ENCODE data around the gene FAM98C. TPM values are rescaled to one million over a fixed set of nuclear protein-coding genes. Genes with fewer than 3 reads are reported as not detected.
"Not testable (repeated sequence)": the region's sequence is repeated elsewhere in the genome, so short reads cannot be mapped to it uniquely, and the experiment has no call there.

The FAM98C gene
- total RNA-seq, 6 donors from 2014 or later, result 16.0 to 75.4 (median 24.2) TPM

DNA sequence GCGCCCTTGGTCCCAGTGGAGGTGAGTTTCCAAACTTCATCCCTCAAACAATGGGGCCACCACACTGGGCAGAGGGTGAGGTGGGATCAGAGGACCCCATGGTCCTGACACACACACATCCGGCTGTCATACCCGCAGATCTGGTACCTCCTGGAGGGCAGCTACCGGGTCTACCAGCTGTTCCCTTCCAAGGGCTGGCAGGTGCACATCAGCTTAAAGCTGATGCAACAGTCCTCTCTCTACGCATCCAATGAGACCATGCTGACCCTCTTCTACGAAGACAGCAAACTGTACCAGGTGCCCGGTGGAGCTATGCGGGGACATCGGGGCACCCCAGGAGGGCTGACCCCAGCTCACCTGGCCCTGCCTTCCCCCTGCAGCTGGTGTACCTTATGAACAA lies 42.5 kb upstream of the FAM98C start:
- 80 to 89% methylated on average over 4 to 8 of the region's 9 CpGs for WGBS, 2 donors
- H3K27me3 ChIP-seq, result peaks cover 0 to 13% (median 1%) of the 10 kb centered on the region in 4 donors

DNA sequence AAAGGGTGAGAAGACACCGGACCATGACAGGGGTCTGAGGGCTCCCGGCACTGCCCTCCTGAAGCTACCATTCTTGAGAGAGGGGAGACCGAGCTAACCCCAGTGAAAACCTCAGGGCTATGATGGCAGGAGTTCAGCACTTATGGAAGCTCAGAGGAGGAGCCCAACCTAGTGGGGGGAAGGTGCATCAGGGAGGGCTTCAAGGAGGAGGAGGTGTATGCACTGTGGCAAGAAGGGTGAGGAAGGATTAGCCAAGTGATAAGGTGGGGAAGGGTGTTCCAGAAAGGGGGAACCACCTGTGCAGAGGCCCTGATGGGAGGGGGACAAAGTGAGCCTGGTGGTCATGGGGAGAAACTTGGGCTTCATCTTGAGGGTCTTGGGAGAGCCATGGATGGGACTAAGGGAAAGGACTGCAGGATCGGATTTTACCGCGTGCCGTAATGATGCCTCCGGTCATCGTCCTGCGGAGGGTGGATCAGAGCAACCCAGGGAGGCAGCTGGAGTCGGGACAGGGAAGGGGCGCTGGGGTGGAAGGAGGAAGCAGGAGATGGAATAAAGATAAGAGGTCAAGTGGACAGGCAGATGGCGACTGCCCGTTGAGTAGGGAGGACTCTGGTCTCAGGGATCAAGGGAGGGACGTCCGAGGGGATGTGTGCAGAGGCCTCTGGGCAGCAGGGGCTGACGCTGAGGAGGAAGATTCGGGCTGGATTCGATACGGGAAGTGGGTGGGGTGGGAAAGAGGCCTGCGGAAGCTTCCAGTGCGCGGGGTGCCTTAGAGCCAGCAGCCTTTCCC lies 41.9 kb upstream of the FAM98C start:
- Histone ChIP-seq H3K4me1 (peaks cover 18 to 22% (median 21%) of the 10 kb centered on the region in 4 donors), H3K9me3 (no peaks in the 10 kb centered on the region), H3K27ac (peak overlapping the region in 1 of 4 donors; percentile 58), H3K27me3 (peaks cover 0 to 13% (median 1%) of the 10 kb centered on the region in 4 donors), H3K4me3 (peak overlapping the region; percentile 42 to 78 (median 66)), H3K36me3 (no peaks in the 10 kb centered on the region)
- peak in 1 of 2 donors; percentile 37 for DNase-seq
- TF ChIP-seq POLR2A (IDR thresholded peaks at IDR 0.05) (no peak), EP300 (IDR thresholded peaks at IDR 0.05) (no peak)
- ATAC-seq (ENCODE audit: low FRiP score in 2 of 2), result peak in 1 of 2 donors; percentile 16
- WGBS, 2 donors, result 17 to 21% methylated on average over 23 of the region's 23 CpGs

More for the DNA sequence above, 42.5 kb upstream of the FAM98C start:
- Histone ChIP-seq H3K4me1 (peaks cover 18 to 22% (median 21%) of the 10 kb centered on the region in 4 donors), H3K4me3 (no peak overlapping the region), H3K9me3 (no peaks in the 10 kb centered on the region), H3K27ac (no peak overlapping the region), H3K36me3 (no peaks in the 10 kb centered on the region)
- TF ChIP-seq, protein P1, sequence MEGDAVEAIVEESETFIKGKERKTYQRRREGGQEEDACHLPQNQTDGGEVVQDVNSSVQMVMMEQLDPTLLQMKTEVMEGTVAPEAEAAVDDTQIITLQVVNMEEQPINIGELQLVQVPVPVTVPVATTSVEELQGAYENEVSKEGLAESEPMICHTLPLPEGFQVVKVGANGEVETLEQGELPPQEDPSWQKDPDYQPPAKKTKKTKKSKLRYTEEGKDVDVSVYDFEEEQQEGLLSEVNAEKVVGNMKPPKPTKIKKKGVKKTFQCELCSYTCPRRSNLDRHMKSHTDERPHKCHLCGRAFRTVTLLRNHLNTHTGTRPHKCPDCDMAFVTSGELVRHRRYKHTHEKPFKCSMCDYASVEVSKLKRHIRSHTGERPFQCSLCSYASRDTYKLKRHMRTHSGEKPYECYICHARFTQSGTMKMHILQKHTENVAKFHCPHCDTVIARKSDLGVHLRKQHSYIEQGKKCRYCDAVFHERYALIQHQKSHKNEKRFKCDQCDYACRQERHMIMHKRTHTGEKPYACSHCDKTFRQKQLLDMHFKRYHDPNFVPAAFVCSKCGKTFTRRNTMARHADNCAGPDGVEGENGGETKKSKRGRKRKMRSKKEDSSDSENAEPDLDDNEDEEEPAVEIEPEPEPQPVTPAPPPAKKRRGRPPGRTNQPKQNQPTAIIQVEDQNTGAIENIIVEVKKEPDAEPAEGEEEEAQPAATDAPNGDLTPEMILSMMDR (IDR thresholded peaks at IDR 0.05), result no peak
- TF ChIP-seq EP300 (IDR thresholded peaks at IDR 0.05) (no peak), POLR2AphosphoS5 (IDR thresholded peaks at IDR 0.05) (no peak), POLR2A (IDR thresholded peaks at IDR 0.05) (no peak)
- no peak for DNase-seq
- no peak for ATAC-seq (ENCODE audit: low FRiP score in 2 of 2)

DNA sequence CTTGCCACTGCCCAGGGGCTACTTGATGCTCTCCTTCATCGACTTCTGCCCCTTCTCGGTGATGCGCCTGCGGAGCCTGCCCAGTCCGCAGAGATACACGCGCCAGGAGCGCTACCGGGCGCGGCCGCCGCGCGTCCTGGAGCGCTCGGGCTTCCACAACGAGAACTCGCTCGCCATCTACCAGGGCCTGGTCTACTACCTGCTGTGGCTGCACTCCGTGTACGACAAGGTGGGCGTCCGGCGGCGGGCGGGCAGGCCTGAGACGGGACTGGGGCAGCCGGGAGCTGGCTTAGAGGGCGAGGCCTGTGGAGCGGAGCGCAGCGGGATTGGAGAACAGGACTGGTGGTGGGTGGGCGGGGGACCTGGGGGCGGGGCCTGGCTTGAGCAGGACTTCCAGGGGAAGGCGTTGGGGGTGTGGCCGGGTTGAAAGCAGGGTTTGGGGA lies 41.2 kb upstream of the FAM98C start:
- ATAC-seq (ENCODE audit: low FRiP score in 2 of 2) (peak; percentile 86 to 93), DNase-seq (peak; percentile 80 to 92)
- peaks cover 18 to 22% (median 21%) of the 10 kb centered on the region in 4 donors for H3K4me1 ChIP-seq
- peaks cover 0 to 13% (median 1%) of the 10 kb centered on the region in 4 donors for H3K27me3 ChIP-seq
- peak overlapping the region; percentile 42 to 78 (median 66) for H3K4me3 ChIP-seq
- WGBS, 2 donors, result 0% methylated on average over 4 to 6 of the region's 37 CpGs
- peak overlapping the region in 3 of 4 donors; percentile 20 to 61 (median 58) for H3K27ac ChIP-seq
- no peaks in the 10 kb centered on the region for H3K36me3 ChIP-seq
- no peak for TF ChIP-seq POLR2A (IDR thresholded peaks at IDR 0.05)
- TF ChIP-seq, protein P1 (IDR thresholded peaks at IDR 0.05), result peak in 5 of 6 experiments; percentile 21 to 71 (median 39)
- no peaks in the 10 kb centered on the region for H3K9me3 ChIP-seq

DNA sequence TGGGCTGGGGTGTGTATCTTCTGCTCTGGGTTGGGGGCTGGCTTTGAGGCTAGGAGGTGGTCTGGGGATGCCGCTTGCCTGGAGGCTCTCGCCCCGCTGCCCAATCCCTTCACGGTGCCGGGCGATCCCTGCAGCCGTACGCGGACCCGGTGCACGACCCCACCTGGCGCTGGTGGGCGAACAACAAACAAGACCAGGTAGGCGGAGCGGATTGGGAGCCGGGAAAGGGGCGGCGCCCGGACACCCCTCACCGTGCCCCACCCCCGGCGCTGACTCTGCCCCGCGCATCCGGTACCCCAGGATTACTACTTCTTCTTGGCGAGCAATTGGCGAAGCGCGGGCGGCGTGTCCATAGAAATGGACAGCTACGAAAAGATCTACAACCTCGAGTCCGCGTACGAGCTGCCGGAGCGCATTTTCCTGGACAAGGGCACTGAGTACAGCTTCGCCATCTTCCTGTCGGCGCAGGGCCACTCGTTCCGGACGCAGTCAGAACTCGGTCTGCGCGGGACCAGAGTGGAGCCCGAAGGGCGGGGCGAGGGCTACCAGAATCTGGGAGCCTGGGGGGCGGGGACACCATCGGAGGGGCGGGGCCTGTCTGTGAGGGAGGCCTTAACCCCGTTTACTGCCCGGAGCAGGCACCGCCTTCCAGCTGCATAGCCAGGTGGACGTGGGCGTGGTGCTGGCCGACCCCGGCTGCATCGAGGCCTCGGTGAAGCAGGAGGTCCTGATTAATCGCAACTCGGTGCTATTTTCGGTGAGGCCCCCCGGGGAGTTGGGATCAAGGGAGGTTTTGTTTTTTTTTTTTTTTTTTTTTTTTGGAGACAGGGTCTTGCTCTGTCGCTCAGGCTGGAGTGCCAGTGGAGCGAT lies 40.6 kb upstream of the FAM98C start:
- Histone ChIP-seq H3K27ac (peak overlapping the region; percentile 20 to 61 (median 48)), H3K36me3 (no peaks in the 10 kb centered on the region), H3K9me3 (no peaks in the 10 kb centered on the region), H3K4me3 (peak overlapping the region; percentile 42 to 78 (median 66)), H3K27me3 (peaks cover 0 to 13% (median 1%) of the 10 kb centered on the region in 4 donors), H3K4me1 (peaks cover 18 to 22% (median 21%) of the 10 kb centered on the region in 4 donors)
- DNase-seq (peak; percentile 88 to 96), ATAC-seq (ENCODE audit: low FRiP score in 2 of 2) (peak; percentile 87 to 91)
- TF ChIP-seq POLR2AphosphoS5 (IDR thresholded peaks at IDR 0.05), result peak in 1 of 2 donors; percentile 23
- no peak for TF ChIP-seq EP300 (IDR thresholded peaks at IDR 0.05)
- TF ChIP-seq POLR2A (IDR thresholded peaks at IDR 0.05), result peak in 1 of 4 donors; percentile 36
- TF ChIP-seq, protein P1 (IDR thresholded peaks at IDR 0.05), result no peak
- WGBS, 2 donors, result 2 to 5% methylated on average over 25 to 64 of the region's 68 CpGs

DNA sequence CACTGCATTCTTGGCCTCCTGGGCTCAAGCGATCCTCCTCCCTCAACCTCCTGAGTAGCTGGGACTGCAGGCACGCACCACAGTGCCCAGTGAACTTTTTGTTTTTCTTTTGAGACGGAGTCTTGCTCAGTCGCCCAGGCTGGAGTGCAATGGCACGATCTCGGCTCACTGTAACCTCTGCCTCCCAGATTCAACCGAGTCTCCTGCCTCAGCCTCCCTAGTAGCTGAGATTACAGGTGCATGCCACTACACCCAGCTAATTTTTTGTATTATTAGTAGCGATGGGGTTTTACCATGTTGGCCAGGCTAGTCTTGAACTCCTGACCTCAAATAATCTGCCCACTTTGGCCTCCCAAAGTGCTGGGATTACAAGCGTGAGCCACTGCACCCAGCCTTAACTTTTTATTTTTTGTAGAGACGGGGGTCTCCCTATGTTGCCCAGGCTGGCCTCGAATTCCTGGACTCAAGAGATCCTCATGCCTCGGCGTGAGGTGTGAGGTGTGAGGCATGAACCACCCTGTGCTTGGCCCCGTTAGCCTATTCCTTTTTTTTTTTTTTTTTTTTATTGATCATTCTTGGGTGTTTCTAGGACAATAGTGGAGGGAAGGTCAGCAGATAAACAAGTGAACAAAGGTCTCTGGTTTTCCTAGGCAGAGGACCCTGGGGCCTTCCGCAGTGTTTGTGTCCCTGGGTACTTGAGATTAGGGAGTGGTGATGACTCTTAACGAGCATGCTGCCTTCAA lies 39.8 kb upstream of the FAM98C start:
- not testable (repeated sequence) for DNase-seq; ATAC-seq (ENCODE audit: low FRiP score in 2 of 2); H3K27ac ChIP-seq; H3K9me3 ChIP-seq; H3K36me3 ChIP-seq
- 67 to 80% methylated on average over 15 of the region's 16 CpGs for WGBS, 2 donors
- Histone ChIP-seq H3K4me3 (peak overlapping the region in 3 of 4 donors; percentile 59 to 78 (median 73)), H3K4me1 (peaks cover 18 to 22% (median 21%) of the 10 kb centered on the region in 4 donors), H3K27me3 (peaks cover 0 to 13% (median 1%) of the 10 kb centered on the region in 4 donors)

Measured in upper lobe of left lung (tissue), 6 donors.